GM12878 (cell line): Measurements from ENCODE around the gene CFLAR. TPM values are rescaled to one million over a fixed set of nuclear protein-coding genes. Genes with fewer than 3 reads are reported as not detected.

Experiments used
- EED ChIP-seq: sonication (generic); IDR thresholded peaks from 2 replicates; pipeline ENCODE4 v1.6.1; 2016; ENCODE audit warnings: antibody characterized with exemption, low read depth
- EGR1 ChIP-seq, 2 experiments: IDR thresholded peaks; 1 replicate in 1 of 2; 2 replicates in 1 of 2; pipeline ENCODE4 v1.6.1; 2011 to 2012; ENCODE audit warnings: low read depth in 2 of 2, low read length in 2 of 2, borderline replicate concordance in 1 of 2, mild to moderate bottlenecking in 1 of 2, moderate library complexity in 1 of 2
- JUND ChIP-seq: IDR thresholded peaks from 2 replicates; pipeline ENCODE4 v1.6.1; 2012; ENCODE audit warnings: low read depth, mild to moderate bottlenecking, low read length, improper control_type of control experiment, moderate library complexity
- NFYB ChIP-seq: IDR thresholded peaks from 2 replicates; pipeline ENCODE4 v1.6.1; 2011; ENCODE audit warnings: low read depth, mild to moderate bottlenecking, low read length, improper control_type of control experiment, moderate library complexity; ENCODE audit not compliant: insufficient read depth
- NRF1 ChIP-seq: conservative IDR thresholded peaks from 2 replicates; pipeline ENCODE4 v1.6.1; 2011; ENCODE audit warnings: mild to moderate bottlenecking, low read depth, low read length, improper control_type of control experiment
- POLR2AphosphoS5 ChIP-seq: IDR thresholded peaks from 2 replicates; pipeline ENCODE4 v1.6.1; 2011; ENCODE audit warnings: mild to moderate bottlenecking, low read length, inconsistent platforms
- RAD21 ChIP-seq: IDR thresholded peaks from 2 replicates; pipeline ENCODE4 v1.6.1; 2011; ENCODE audit warnings: mild to moderate bottlenecking, low read depth, low read length, moderate library complexity; ENCODE audit not compliant: insufficient read depth
- RFX5 ChIP-seq: IDR thresholded peaks from 2 replicates; pipeline ENCODE4 v1.6.1; 2011; ENCODE audit warnings: low read depth, low read length, improper control_type of control experiment
- SPI1 ChIP-seq: IDR thresholded peaks from 2 replicates; pipeline ENCODE4 v1.6.1; 2011; ENCODE audit warnings: low read depth, mild to moderate bottlenecking, low read length, moderate library complexity, borderline replicate concordance; ENCODE audit not compliant: insufficient read depth
- TAF1 ChIP-seq: IDR thresholded peaks from 2 replicates; pipeline ENCODE4 v1.6.1; 2011; ENCODE audit warnings: mild to moderate bottlenecking, low read depth, low read length, borderline replicate concordance
- polyA plus RNA-seq, 11 experiments: library from polyadenylated mRNA; depleted of rRNA in 4 of 11; unstranded in 6 of 11; stranded (reverse) in 5 of 11; fragments of >200 nt; fragmentation: Nextera tagmentation in 4 of 11; fragmentation: Illumina TruSeq in 1 of 11; extraction: Ambion mirVana in 4 of 11; extraction: Trizol in 1 of 11; gene quantifications; 1 replicate in 1 of 11; 2 replicates in 10 of 11; pipeline versions ENCODE4 v1.2.1 to v1.2.3, GENCODE V29; 2011 to 2016; ENCODE audit warnings: inconsistent platforms in 2 of 11, missing spikeins in 2 of 11, low read depth in 1 of 11
- total RNA-seq, 4 experiments: library from RNA; depleted of rRNA in 3 of 4; stranded (reverse); fragments of >200 nt in 3 of 4; fragmentation: Illumina TruSeq in 1 of 4; extraction: Trizol in 1 of 4; gene quantifications; 2 replicates each; pipeline versions ENCODE4 v1.2.1 to v1.2.3, GENCODE V29; 2013 to 2021
- TF ChIP-seq, protein P1 (sequence below), 3 experiments: IDR thresholded peaks in 2 of 3; conservative IDR thresholded peaks in 1 of 3; 2 replicates each; pipeline ENCODE4 v1.5.1; 2011; ENCODE audit warnings: low read depth in 3 of 3, low read length in 3 of 3, mild to moderate bottlenecking in 3 of 3, control low read depth in 2 of 3, moderate library complexity in 2 of 3, inconsistent platforms in 1 of 3, mixed read lengths in 1 of 3; ENCODE audit not compliant: control insufficient read depth in 2 of 3, insufficient read depth in 1 of 3; ENCODE audit errors: extremely low read depth in 1 of 3
- TF ChIP-seq, protein P2 (sequence below): fragments of 150-350 bp; IDR thresholded peaks from 2 replicates; pipeline ENCODE4 v1.6.1; 2014; ENCODE audit warnings: mild to moderate bottlenecking, low read depth, low read length
- TF ChIP-seq, protein P3 (sequence below): fragments of 450-650 bp; IDR thresholded peaks from 2 replicates; pipeline ENCODE4 v1.6.1; 2016; ENCODE audit warnings: mild to moderate bottlenecking, moderate library complexity, borderline replicate concordance
- TF ChIP-seq, protein P4 (sequence below): IDR thresholded peaks from 2 replicates; pipeline ENCODE4 v1.6.1; 2011; ENCODE audit warnings: low read depth, low read length, improper control_type of control experiment, borderline replicate concordance
- TF ChIP-seq, protein P5 (sequence below): IDR thresholded peaks from 2 replicates; pipeline ENCODE4 v1.6.1; 2011; ENCODE audit warnings: mild to moderate bottlenecking, low read depth, low read length, moderate library complexity; ENCODE audit not compliant: insufficient replicate concordance

The CFLAR gene
- total and polyA plus RNA-seq, 10 of the 15 experiments (the other 5 are each of a cell fraction or from before 2014, with no cell fraction given) = 80.6 to 181 (median 101) TPM

DNA sequence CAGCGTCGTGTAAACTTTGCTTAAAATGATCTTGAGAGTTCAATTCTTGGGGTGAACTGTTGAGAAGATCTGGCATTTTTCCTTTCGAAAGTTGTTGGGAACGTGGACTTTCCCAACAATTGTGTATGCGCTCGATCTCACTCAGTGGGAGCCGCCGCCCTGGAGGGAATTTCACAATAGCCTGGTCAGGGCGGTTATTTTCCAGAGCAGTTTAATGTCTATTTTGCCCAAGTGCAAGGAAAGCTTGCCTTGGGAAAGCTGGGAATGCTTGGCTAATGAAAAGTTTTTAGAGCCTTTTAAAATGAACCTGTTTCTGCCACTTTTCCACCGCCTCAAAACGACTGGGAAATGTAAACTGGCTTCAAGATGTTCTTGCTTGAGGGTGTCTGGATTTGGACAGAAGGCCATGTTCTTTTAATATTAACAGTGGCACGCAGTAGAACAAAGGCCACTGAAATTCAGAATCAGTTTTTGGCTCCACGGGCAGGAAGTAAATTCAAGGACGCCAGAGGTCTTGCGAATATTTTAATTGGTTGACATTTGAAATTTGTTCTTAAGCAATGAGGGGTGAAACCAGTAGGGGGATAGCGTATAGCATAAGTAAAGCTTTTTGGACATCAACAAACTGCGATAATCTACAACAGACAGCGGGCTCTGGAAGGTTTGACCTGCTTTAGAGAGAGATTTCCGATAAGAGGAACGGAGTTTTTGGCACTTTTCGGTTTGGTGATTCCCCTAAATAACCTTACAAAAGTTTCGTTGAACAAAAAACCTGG is 1.2 kb downstream of the CFLAR start (continued):
- 0 out of 2 replicates have a peak, but pooled peaks have one; percentile 27 for TF ChIP-seq SPI1
- peak; percentile 39 for TF ChIP-seq RAD21
- TF ChIP-seq, protein P1, sequence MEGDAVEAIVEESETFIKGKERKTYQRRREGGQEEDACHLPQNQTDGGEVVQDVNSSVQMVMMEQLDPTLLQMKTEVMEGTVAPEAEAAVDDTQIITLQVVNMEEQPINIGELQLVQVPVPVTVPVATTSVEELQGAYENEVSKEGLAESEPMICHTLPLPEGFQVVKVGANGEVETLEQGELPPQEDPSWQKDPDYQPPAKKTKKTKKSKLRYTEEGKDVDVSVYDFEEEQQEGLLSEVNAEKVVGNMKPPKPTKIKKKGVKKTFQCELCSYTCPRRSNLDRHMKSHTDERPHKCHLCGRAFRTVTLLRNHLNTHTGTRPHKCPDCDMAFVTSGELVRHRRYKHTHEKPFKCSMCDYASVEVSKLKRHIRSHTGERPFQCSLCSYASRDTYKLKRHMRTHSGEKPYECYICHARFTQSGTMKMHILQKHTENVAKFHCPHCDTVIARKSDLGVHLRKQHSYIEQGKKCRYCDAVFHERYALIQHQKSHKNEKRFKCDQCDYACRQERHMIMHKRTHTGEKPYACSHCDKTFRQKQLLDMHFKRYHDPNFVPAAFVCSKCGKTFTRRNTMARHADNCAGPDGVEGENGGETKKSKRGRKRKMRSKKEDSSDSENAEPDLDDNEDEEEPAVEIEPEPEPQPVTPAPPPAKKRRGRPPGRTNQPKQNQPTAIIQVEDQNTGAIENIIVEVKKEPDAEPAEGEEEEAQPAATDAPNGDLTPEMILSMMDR (IDR thresholded peaks at IDR 0.05 in 2 of 3, conservative IDR thresholded peaks at IDR 0.05 in 1 of 3; ENCODE audit: control insufficient read depth in 2 of 3, extremely low read depth in 1 of 3, insufficient read depth in 1 of 3, low read depth in 3 of 3, low read length in 3 of 3) = peak; percentile 36 to 52 (median 41); a peak in 5 of 6 replicates
- TF ChIP-seq, protein P2, sequence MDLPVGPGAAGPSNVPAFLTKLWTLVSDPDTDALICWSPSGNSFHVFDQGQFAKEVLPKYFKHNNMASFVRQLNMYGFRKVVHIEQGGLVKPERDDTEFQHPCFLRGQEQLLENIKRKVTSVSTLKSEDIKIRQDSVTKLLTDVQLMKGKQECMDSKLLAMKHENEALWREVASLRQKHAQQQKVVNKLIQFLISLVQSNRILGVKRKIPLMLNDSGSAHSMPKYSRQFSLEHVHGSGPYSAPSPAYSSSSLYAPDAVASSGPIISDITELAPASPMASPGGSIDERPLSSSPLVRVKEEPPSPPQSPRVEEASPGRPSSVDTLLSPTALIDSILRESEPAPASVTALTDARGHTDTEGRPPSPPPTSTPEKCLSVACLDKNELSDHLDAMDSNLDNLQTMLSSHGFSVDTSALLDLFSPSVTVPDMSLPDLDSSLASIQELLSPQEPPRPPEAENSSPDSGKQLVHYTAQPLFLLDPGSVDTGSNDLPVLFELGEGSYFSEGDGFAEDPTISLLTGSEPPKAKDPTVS = no peak
- TF ChIP-seq NFYB = peak; percentile 73; the same call in 1 of the 2 replicates
- peak; percentile 52; the same call in 1 of the 2 replicates for TF ChIP-seq TAF1
- TF ChIP-seq NRF1 = no peak
- TF ChIP-seq, protein P3, sequence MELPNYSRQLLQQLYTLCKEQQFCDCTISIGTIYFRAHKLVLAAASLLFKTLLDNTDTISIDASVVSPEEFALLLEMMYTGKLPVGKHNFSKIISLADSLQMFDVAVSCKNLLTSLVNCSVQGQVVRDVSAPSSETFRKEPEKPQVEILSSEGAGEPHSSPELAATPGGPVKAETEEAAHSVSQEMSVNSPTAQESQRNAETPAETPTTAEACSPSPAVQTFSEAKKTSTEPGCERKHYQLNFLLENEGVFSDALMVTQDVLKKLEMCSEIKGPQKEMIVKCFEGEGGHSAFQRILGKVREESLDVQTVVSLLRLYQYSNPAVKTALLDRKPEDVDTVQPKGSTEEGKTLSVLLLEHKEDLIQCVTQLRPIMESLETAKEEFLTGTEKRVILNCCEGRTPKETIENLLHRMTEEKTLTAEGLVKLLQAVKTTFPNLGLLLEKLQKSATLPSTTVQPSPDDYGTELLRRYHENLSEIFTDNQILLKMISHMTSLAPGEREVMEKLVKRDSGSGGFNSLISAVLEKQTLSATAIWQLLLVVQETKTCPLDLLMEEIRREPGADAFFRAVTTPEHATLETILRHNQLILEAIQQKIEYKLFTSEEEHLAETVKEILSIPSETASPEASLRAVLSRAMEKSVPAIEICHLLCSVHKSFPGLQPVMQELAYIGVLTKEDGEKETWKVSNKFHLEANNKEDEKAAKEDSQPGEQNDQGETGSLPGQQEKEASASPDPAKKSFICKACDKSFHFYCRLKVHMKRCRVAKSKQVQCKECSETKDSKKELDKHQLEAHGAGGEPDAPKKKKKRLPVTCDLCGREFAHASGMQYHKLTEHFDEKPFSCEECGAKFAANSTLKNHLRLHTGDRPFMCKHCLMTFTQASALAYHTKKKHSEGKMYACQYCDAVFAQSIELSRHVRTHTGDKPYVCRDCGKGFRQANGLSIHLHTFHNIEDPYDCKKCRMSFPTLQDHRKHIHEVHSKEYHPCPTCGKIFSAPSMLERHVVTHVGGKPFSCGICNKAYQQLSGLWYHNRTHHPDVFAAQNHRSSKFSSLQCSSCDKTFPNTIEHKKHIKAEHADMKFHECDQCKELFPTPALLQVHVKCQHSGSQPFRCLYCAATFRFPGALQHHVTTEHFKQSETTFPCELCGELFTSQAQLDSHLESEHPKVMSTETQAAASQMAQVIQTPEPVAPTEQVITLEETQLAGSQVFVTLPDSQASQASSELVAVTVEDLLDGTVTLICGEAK = peak; percentile 3; the same call in 1 of the 2 replicates
- TF ChIP-seq, protein P4, sequence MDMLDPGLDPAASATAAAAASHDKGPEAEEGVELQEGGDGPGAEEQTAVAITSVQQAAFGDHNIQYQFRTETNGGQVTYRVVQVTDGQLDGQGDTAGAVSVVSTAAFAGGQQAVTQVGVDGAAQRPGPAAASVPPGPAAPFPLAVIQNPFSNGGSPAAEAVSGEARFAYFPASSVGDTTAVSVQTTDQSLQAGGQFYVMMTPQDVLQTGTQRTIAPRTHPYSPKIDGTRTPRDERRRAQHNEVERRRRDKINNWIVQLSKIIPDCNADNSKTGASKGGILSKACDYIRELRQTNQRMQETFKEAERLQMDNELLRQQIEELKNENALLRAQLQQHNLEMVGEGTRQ = no peak
- no peak for TF ChIP-seq JUND
- no peak for TF ChIP-seq EGR1 (IDR thresholded peaks at IDR 0.05; ENCODE audit: borderline replicate concordance in 1 of 2, low read depth in 2 of 2, low read length in 2 of 2)
- no peak for TF ChIP-seq RFX5
- TF ChIP-seq POLR2AphosphoS5 = peak; percentile 76
- TF ChIP-seq, protein P5, sequence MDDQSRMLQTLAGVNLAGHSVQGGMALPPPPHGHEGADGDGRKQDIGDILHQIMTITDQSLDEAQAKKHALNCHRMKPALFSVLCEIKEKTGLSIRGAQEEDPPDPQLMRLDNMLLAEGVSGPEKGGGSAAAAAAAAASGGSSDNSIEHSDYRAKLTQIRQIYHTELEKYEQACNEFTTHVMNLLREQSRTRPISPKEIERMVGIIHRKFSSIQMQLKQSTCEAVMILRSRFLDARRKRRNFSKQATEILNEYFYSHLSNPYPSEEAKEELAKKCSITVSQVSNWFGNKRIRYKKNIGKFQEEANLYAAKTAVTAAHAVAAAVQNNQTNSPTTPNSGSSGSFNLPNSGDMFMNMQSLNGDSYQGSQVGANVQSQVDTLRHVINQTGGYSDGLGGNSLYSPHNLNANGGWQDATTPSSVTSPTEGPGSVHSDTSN = no peak
- TF ChIP-seq EED = no peak; the same call in 1 of the 2 replicates
